ENCODE data around the gene VWC2L.

Gene VWC2L

GRCh38 chr2:214469728-214470127 is 58.9 kb downstream of the VWC2L start:
- H3K27ac ChIP-seq = no peak overlapping the region
- TF ChIP-seq CTCF (conservative IDR thresholded peaks at IDR 0.05) = no peak

GRCh38 chr2:214471382-214471781 is 60.5 kb downstream of the VWC2L start:
- TF ChIP-seq CTCF (conservative IDR thresholded peaks at IDR 0.05) = no peak
- H3K27ac ChIP-seq = no peak overlapping the region

GRCh38 chr2:214471990-214472389 is 61.1 kb downstream of the VWC2L start:
- TF ChIP-seq CTCF (conservative IDR thresholded peaks at IDR 0.05) = no peak
- H3K27ac ChIP-seq = no peak overlapping the region

GRCh38 chr2:214477305-214477704 is 66.5 kb downstream of the VWC2L start:
- no peak for TF ChIP-seq CTCF (conservative IDR thresholded peaks at IDR 0.05)
- H3K27ac ChIP-seq = no peak overlapping the region

GRCh38 chr2:214481204-214481603 is 70.3 kb downstream of the VWC2L start:
- no peak for TF ChIP-seq CTCF (conservative IDR thresholded peaks at IDR 0.05)

GRCh38 chr2:214482728-214483127 is 71.9 kb downstream of the VWC2L start:
- no peak for TF ChIP-seq CTCF (conservative IDR thresholded peaks at IDR 0.05)
- no peak overlapping the region for H3K27ac ChIP-seq

More at GRCh38 chr2:214481204-214481603, 70.3 kb downstream of the VWC2L start:
- no peak overlapping the region for H3K27ac ChIP-seq

GRCh38 chr2:214484239-214484638 is 73.4 kb downstream of the VWC2L start:
- TF ChIP-seq CTCF (conservative IDR thresholded peaks at IDR 0.05) = no peak
- no peak overlapping the region for H3K27ac ChIP-seq

GRCh38 chr2:214484701-214485100 is 73.8 kb downstream of the VWC2L start:
- H3K27ac ChIP-seq = no peak overlapping the region
- no peak for TF ChIP-seq CTCF (conservative IDR thresholded peaks at IDR 0.05)

Data from VCaP (cell line).